Measurements from ENCODE around the gene METTL3. TPM values are rescaled to one million over a fixed set of nuclear protein-coding genes. Genes with fewer than 3 reads are reported as not detected.

METTL3 gene
- total and polyA plus RNA-seq, 2 of the 8 experiments (the other 6 are each of a cell fraction or from before 2014, with no cell fraction given), result 103 to 144 TPM

GRCh38 chr14:21476925-21477681 lies 34.0 kb downstream of the METTL3 start, which contains the start of the genes RAB2B and TOX4:
RAB2B (minus strand) TSS chr14:21476959; CDS start chr14:21476872, 87 bp downstream.
TOX4 (plus strand) TSS chr14:21477195; CDS start chr14:21477279, 84 bp downstream.
- H3K4me1 ChIP-seq (replicated peaks in 1 of 4; ENCODE audit: control insufficient read depth in 3 of 4, insufficient read depth in 4 of 4, low read length in 3 of 4), result no peaks in the 10 kb centered on the region; a peak in 1 of 7 replicates
- peak within 1 kb of the TSS; percentile 86 for H4K5ac ChIP-seq (ENCODE audit: insufficient read length, low read depth, low read length)
- no peak within 1 kb of the TSS; the same call in 1 of the 2 replicates for H2BK12ac ChIP-seq (ENCODE audit: low read depth, low read length)
- H3K4ac ChIP-seq (replicated peaks; ENCODE audit: insufficient read length, low read depth, low read length), result no peak within 1 kb of the TSS
- CTCF ChIA-PET (ENCODE audit: partially characterized antibody), result interaction anchor here (0.6 to 3.0 kb wide), 32 partner anchors 9 to 103 kb away, joined by 3 to 27 read pairs (median 4); partner anchors contain the start of genes CHD8, METTL3, OR10G3 and SALL2
- DNase-seq (ENCODE audit: low read depth in 1 of 2, low spot score in 2 of 2), result peak; percentile 95 to 96
- H3K36me3 ChIP-seq (ENCODE audit: control insufficient read depth in 2 of 4, insufficient read depth in 4 of 4, low read length in 3 of 4), result peaks cover 0 to 16% (median 10%) of the 10 kb centered on the region in 4 experiments; a peak in 6 of 8 replicates
- H2AK5ac ChIP-seq (ENCODE audit: low read depth, low read length), result no peak within 1 kb of the TSS
- H3K18ac ChIP-seq (ENCODE audit: extremely low read depth, low read length), result peak within 1 kb of the TSS; percentile 53; the same call in 1 of the 2 replicates
- no peaks in the 10 kb centered on the region; the same call in 1 of the 2 replicates for H3K23me2 ChIP-seq (ENCODE audit: low read depth, low read length)
- H2BK120ac ChIP-seq (replicated peaks; ENCODE audit: low read depth, low read length), result no peak within 1 kb of the TSS
- FAIRE-seq, result peak; percentile 86
- no peak within 1 kb of the TSS for H3K23ac ChIP-seq (ENCODE audit: insufficient read length)
- no peak within 1 kb of the TSS for H2BK20ac ChIP-seq (ENCODE audit: low read length)
- POLR2A ChIA-PET (ENCODE audit: partially characterized antibody), result interaction anchor here (0.7 to 5.6 kb wide), 16 partner anchors 11 to 93 kb away, joined by 3 to 23 read pairs (median 6); partner anchors contain the start of genes METTL3, SALL2 and SUPT16H
- H2BK15ac ChIP-seq (ENCODE audit: low read length), result no peak within 1 kb of the TSS
- no peaks in the 10 kb centered on the region for H3K9me3 ChIP-seq (ENCODE audit: insufficient read depth in 2 of 2, low read depth in 1 of 2, low read length in 1 of 2)
- peaks cover 0 to 39% of the 10 kb centered on the region in 2 experiments; a peak in 3 of 4 replicates for H3K79me2 ChIP-seq (ENCODE audit: control insufficient read depth in 1 of 2, insufficient read depth in 2 of 2, low read length in 2 of 2)
- 3% methylated on average over 35 of the region's 49 CpGs; no CpG with 5 or more reads in 1 of the 2 experiments for WGBS, 2 experiments (ENCODE audit: extremely low coverage in 1 of 2, insufficient coverage in 1 of 2, insufficient read length in 1 of 2, insufficient replicate concordance in 2 of 2, low coverage in 1 of 2, low lambda C conversion rate in 2 of 2, missing lambda C conversion rate in 1 of 2)
- no peak within 1 kb of the TSS; the same call in 1 of the 2 replicates for H4K8ac ChIP-seq (ENCODE audit: extremely low read depth, insufficient read depth, low read length)
- H3K27ac ChIP-seq (ENCODE audit: low read depth, low read length), result peak within 1 kb of the TSS; percentile 36
- H2AFZ ChIP-seq (ENCODE audit: low read length), result peak within 1 kb of the TSS; percentile 87; the same call in 1 of the 2 replicates
- H3K79me1 ChIP-seq (ENCODE audit: low read depth, low read length), result no peaks in the 10 kb centered on the region
- H3K27me3 ChIP-seq (replicated peaks in 1 of 4; ENCODE audit: control insufficient read depth in 3 of 4, extremely low read depth in 1 of 4, insufficient read depth in 3 of 4, low read length in 3 of 4), result no peaks in the 10 kb centered on the region
- no peak within 1 kb of the TSS for H3K56ac ChIP-seq (replicated peaks; ENCODE audit: insufficient read length, low read depth, low read length)
- H3K4me3 ChIP-seq (ENCODE audit: extremely low read depth in 1 of 4, insufficient read depth in 2 of 4, low read depth in 3 of 4, low read length in 4 of 4), result peak within 1 kb of the TSS; percentile 88 to 100 (median 96)
- H3K14ac ChIP-seq (ENCODE audit: insufficient read length), result no peak within 1 kb of the TSS
- H2BK5ac ChIP-seq (ENCODE audit: low read depth, low read length), result peak within 1 kb of the TSS; percentile 54
- H3K9ac ChIP-seq (replicated peaks in 1 of 4; ENCODE audit: extremely low read depth in 1 of 4, low read depth in 3 of 4, low read length in 3 of 4), result peak within 1 kb of the TSS; percentile 69 to 96 (median 82)
- no peaks in the 10 kb centered on the region for H4K20me1 ChIP-seq (replicated peaks in 1 of 2; ENCODE audit: control insufficient read depth in 1 of 2, insufficient read depth in 2 of 2, low read length in 2 of 2)
- H3K4me2 ChIP-seq (ENCODE audit: insufficient read depth in 1 of 2, low read depth in 2 of 2, low read length in 2 of 2), result peak within 1 kb of the TSS; percentile 72 to 73
- no peak within 1 kb of the TSS for H4K91ac ChIP-seq (replicated peaks; ENCODE audit: insufficient read length, low read length)
- TF ChIP-seq RBBP5 (IDR thresholded peaks at IDR 0.05; ENCODE audit: borderline replicate concordance, low read depth, low read length) (no peak; the same call in 1 of the 2 replicates), ASH2L (IDR thresholded peaks at IDR 0.05; ENCODE audit: low read length) (peak; percentile 39), RXRA (IDR thresholded peaks at IDR 0.05; ENCODE audit: insufficient read depth, low read depth, low read length) (no peak), RAD21 (IDR thresholded peaks at IDR 0.05 in 1 of 2, conservative IDR thresholded peaks at IDR 0.05 in 1 of 2; ENCODE audit: low read depth in 2 of 2, low read length in 2 of 2) (peak; percentile 41 to 53; a peak in 3 of 4 replicates), TEAD4 (IDR thresholded peaks at IDR 0.05; ENCODE audit: low read depth, low read length) (no peak), POLR2A (IDR thresholded peaks at IDR 0.05; ENCODE audit: control extremely low read depth in 1 of 2, low read depth in 2 of 2, low read length in 2 of 2) (peak in 1 of 2 experiments; percentile 71; a peak in 2 of 3 replicates), CHD2 (IDR thresholded peaks at IDR 0.05; ENCODE audit: low read length) (peak; percentile 52; the same call in 1 of the 2 replicates), HDAC2 (IDR thresholded peaks at IDR 0.05; ENCODE audit: borderline replicate concordance in 1 of 2, low read depth in 2 of 2, low read length in 2 of 2) (peak; percentile 8 to 94; a peak in 1 of 4 replicates), EZH2 (IDR thresholded peaks at IDR 0.05; ENCODE audit: low read depth, low read length, severe bottlenecking) (no peak), CBX5 (IDR thresholded peaks at IDR 0.05; ENCODE audit: low read depth, low read length) (no peak)
